CD4-positive, alpha-beta T cell (primary cell): ENCODE results near the gene NKIRAS2. TPM values are rescaled to one million over a fixed set of nuclear protein-coding genes. Genes with fewer than 3 reads are reported as not detected.

Source experiments
- ATAC-seq: fragments of 200-7000 bp; cut with Tn5 transposase; one replicate; pipeline ENCODE4 v1.10.0; 2022; ENCODE audit warnings: mild to moderate bottlenecking; ENCODE audit not compliant: poor library complexity
- CTCF ChIA-PET: fragments of 350-600 bp; sonication (Branson Sonifier 250); formaldehyde crosslinking; loops from one replicate; lab custom pipeline; 2021; ENCODE audit warnings: antibody characterized with exemption, inconsistent platforms; lab: Charles Lee
- POLR2A ChIA-PET: fragments of 350-600 bp; sonication (Branson Sonifier 250); formaldehyde crosslinking; loops from one replicate; lab custom pipeline; 2021; ENCODE audit warnings: antibody characterized with exemption, inconsistent platforms; lab: Charles Lee
- DNase-seq, 14 experiments: peaks; one replicate each; pipeline ENCODE4 v3.0.0-alpha.2; 2013 to 2020; ENCODE audit warnings: mixed read lengths in 2 of 14
- H3K27ac ChIP-seq, 2 donors: one replicate each; pipeline versions ENCODE4 v1.5.1 to v1.7.0; 2013; ENCODE audit warnings: low read length in 2 of 2, low read depth in 1 of 2, mild to moderate bottlenecking in 1 of 2
- H3K27me3 ChIP-seq, 2 experiments: 1 replicate in 1 of 2; 2 replicates in 1 of 2; pipeline versions ENCODE4 v1.6.1 to v1.7.0; 2013; ENCODE audit warnings: low read length in 2 of 2, control low read depth in 1 of 2, mild to moderate bottlenecking in 1 of 2, moderate library complexity in 1 of 2; ENCODE audit not compliant: insufficient read depth in 2 of 2, control insufficient read depth in 1 of 2
- H3K36me3 ChIP-seq: one replicate; pipeline ENCODE4 v1.6.1; 2013; ENCODE audit warnings: low read length, control low read depth; ENCODE audit not compliant: insufficient read depth
- H3K4me1 ChIP-seq: one replicate; pipeline ENCODE4 v1.6.1; 2013; ENCODE audit warnings: low read length, control low read depth; ENCODE audit not compliant: insufficient read depth
- H3K4me3 ChIP-seq: one replicate; pipeline ENCODE4 v1.5.1; 2013; ENCODE audit warnings: mild to moderate bottlenecking, low read length, moderate library complexity
- H3K9me3 ChIP-seq, 2 experiments: 1 replicate in 1 of 2; 2 replicates in 1 of 2; pipeline versions ENCODE4 v1.6.1 to v1.7.0; 2013; ENCODE audit warnings: low read length in 2 of 2, mild to moderate bottlenecking in 2 of 2, control low read depth in 1 of 2, moderate library complexity in 1 of 2; ENCODE audit not compliant: control insufficient read depth in 1 of 2, insufficient read depth in 1 of 2
- H3K27ac Mint-ChIP-seq: one replicate; pipeline ENCODE4 v1.8.0; 2020; ENCODE audit warnings: mixed read lengths
- H3K27me3 Mint-ChIP-seq: one replicate; pipeline ENCODE4 v1.8.0; 2021; ENCODE audit warnings: mixed read lengths
- H3K36me3 Mint-ChIP-seq: one replicate; pipeline ENCODE4 v1.8.0; 2021; ENCODE audit warnings: low read depth, mixed read lengths
- H3K4me1 Mint-ChIP-seq: one replicate; pipeline ENCODE4 v1.8.0; 2021; ENCODE audit warnings: low read depth, mixed read lengths
- H3K4me3 Mint-ChIP-seq: one replicate; pipeline ENCODE4 v1.8.0; 2020; ENCODE audit warnings: mild to moderate bottlenecking, mixed read lengths
- H3K9me3 Mint-ChIP-seq: one replicate; pipeline ENCODE4 v1.8.0; 2020; ENCODE audit warnings: mixed read lengths
- intact Hi-C, 2 experiments: fragments of 100-400 bp; cut with DNase I in 1 of 2; cut with micrococcal nuclease in 1 of 2; formaldehyde crosslinking; loops; one replicate each; pipeline versions ENCODE4 v1.15.1 to v1.9.0; 2023 to 2025; cut with DNase I, micrococcal nuclease
- total RNA-seq, 174 experiments: library from RNA in 2 of 174; stranded (reverse) in 2 of 174; gene quantifications; one replicate each; pipeline ENCODE4 v1.2.3 and lab custom pipeline; 2021 to 2026
- TF ChIP-seq, protein P1 (sequence below): fragments of 200-600 bp; IDR thresholded peaks from one replicate; pipeline ENCODE4 v1.8.0; 2022; ENCODE audit warnings: antibody characterized with exemption, mild to moderate bottlenecking

Gene NKIRAS2
- total RNA-seq, 2 experiments from 2014 or later, result 12.5 to 12.9 TPM

DNA sequence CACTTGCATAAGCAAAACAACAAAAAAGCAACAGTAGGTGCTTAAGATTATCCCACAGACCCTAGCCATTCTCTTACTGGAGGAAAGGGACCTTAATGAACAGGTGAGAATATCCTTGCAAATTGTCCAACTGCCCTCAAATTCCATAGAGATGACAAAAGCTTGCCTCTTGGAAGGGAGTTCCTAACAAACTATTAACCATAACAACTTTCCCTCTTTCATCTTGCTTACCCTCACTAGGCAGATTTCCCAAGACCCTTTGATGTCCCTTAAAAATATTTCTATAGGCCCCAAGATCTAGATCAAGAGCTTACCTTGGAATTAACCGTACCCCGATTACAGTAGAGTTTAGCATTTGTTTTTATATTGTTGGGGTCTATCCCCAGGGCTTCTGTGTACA is 31.5 kb upstream of the NKIRAS2 start:
- no peak for ATAC-seq
- H3K9me3 Mint-ChIP-seq, result no peaks in the 10 kb centered on the region
- Histone ChIP-seq H3K27me3 (no peaks in the 10 kb centered on the region), H3K36me3 (peaks cover 88% of the 10 kb centered on the region), H3K9me3 (no peaks in the 10 kb centered on the region), H3K4me1 (no peaks in the 10 kb centered on the region), H3K4me3 (no peak overlapping the region), H3K27ac (no peak overlapping the region)
- POLR2A ChIA-PET, result no interaction called here
- TF ChIP-seq, protein P1, sequence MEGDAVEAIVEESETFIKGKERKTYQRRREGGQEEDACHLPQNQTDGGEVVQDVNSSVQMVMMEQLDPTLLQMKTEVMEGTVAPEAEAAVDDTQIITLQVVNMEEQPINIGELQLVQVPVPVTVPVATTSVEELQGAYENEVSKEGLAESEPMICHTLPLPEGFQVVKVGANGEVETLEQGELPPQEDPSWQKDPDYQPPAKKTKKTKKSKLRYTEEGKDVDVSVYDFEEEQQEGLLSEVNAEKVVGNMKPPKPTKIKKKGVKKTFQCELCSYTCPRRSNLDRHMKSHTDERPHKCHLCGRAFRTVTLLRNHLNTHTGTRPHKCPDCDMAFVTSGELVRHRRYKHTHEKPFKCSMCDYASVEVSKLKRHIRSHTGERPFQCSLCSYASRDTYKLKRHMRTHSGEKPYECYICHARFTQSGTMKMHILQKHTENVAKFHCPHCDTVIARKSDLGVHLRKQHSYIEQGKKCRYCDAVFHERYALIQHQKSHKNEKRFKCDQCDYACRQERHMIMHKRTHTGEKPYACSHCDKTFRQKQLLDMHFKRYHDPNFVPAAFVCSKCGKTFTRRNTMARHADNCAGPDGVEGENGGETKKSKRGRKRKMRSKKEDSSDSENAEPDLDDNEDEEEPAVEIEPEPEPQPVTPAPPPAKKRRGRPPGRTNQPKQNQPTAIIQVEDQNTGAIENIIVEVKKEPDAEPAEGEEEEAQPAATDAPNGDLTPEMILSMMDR, result no peak
- H3K27me3 Mint-ChIP-seq, result no peaks in the 10 kb centered on the region
- H3K4me1 Mint-ChIP-seq, result no peaks in the 10 kb centered on the region
- intact Hi-C loops, result no loop called here
- no peak overlapping the region for H3K27ac Mint-ChIP-seq
- CTCF ChIA-PET, result no interaction called here
- DNase-seq, result no peak
- H3K4me3 Mint-ChIP-seq, result no peak overlapping the region
- peaks cover 97% of the 10 kb centered on the region for H3K36me3 Mint-ChIP-seq

DNA sequence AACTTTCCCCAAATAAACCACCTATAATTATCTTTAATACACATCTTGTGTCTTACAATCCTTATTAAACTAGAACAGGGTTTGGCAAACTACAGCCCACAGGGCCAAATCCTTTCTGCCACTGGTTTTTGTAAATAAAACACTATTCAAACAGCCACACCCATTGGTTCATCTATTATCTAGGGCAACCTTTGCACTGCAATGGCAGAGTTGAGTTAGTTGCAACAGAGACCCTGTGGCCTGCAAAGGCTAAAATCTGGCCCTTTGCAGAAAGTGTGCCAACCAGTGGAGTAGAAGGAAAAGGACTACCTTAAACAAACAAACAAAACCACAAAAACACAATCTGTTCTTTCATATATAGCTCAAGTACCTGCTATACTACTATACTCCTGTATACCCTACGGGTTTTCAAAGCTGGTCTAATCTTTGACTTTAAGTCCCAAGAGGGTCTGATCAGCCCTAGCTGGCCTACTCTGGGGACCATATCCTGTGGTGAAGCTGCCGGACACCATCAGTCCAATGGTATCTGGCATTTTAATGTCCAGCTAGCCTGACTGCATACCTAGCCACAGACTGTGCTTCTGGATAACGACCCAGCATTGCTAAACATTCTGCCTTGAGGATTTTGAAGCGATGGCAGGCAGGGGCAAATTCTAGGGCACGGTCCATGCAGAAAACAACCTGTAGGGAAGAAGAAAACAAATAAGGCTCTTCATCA is 30.0 kb upstream of the NKIRAS2 start:
- Mint-ChIP-seq H3K9me3 (no peaks in the 10 kb centered on the region), H3K27ac (no peak overlapping the region), H3K4me1 (no peaks in the 10 kb centered on the region), H3K27me3 (no peaks in the 10 kb centered on the region), H3K36me3 (peaks cover 92% of the 10 kb centered on the region), H3K4me3 (no peak overlapping the region)
- POLR2A ChIA-PET, result no interaction called here
- TF ChIP-seq, protein P1, result no peak
- Histone ChIP-seq H3K4me1 (no peaks in the 10 kb centered on the region), H3K4me3 (no peak overlapping the region), H3K27me3 (no peaks in the 10 kb centered on the region), H3K27ac (no peak overlapping the region), H3K9me3 (no peaks in the 10 kb centered on the region), H3K36me3 (peaks cover 87% of the 10 kb centered on the region)
- CTCF ChIA-PET, result interaction anchor here (1.3 kb wide), 1 partner anchor 27 kb away, joined by 3 read pairs; the partner anchor contains the start of gene DNAJC7
- intact Hi-C loops, result no loop called here
- DNase-seq (no peak), ATAC-seq (no peak)

DNA sequence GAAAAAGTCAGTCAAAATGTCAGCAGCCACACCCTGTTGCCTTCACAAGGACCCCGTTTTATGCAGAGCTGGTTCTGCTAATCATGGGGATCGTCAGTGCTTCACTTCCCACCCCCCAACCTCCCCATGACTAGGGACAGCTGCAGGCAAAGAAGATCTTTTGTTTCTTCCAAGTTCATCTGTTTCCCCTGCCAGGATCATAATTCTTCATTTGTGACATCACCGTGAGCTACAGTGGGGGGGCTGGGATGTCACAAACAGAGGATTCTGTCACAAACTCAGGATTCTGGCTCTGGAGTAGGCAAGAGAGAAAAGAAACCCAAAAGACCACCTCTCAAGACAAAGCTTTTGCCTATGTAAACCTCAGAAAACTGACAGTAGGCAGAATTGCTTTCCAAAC is 27.3 kb upstream of the NKIRAS2 start:
- POLR2A ChIA-PET, result interaction anchor here (1.2 kb wide), 1 partner anchor 26 kb away, joined by 5 read pairs; the partner anchor contains the start of gene CNP
- no peak overlapping the region for H3K27ac ChIP-seq
- intact Hi-C loops, result no loop called here
- H3K36me3 Mint-ChIP-seq, result peaks cover 94% of the 10 kb centered on the region
- H3K4me3 ChIP-seq, result no peak overlapping the region
- H3K27me3 Mint-ChIP-seq, result no peaks in the 10 kb centered on the region
- H3K27ac Mint-ChIP-seq, result no peak overlapping the region
- TF ChIP-seq, protein P1, result no peak
- H3K9me3 Mint-ChIP-seq, result no peaks in the 10 kb centered on the region
- H3K27me3 ChIP-seq, result no peaks in the 10 kb centered on the region
- ATAC-seq (no peak), DNase-seq (no peak)
- no peaks in the 10 kb centered on the region for H3K9me3 ChIP-seq
- H3K36me3 ChIP-seq, result peaks cover 89% of the 10 kb centered on the region
- no peaks in the 10 kb centered on the region for H3K4me1 Mint-ChIP-seq
- H3K4me3 Mint-ChIP-seq, result no peak overlapping the region
- CTCF ChIA-PET, result no interaction called here
- no peaks in the 10 kb centered on the region for H3K4me1 ChIP-seq
